Neutrophil (primary cell): ENCODE results near the gene HES4.

ENCODE experiments used
- H3K27ac ChIP-seq: fragments of 200-600 bp; sonication (generic); 2 replicates; pipeline ENCODE4 v1.5.1; 2016; ENCODE audit warnings: mild to moderate bottlenecking, moderate library complexity
- H3K27me3 ChIP-seq: fragments of 200-600 bp; sonication (generic); 2 replicates; pipeline ENCODE4 v1.6.0; 2016; ENCODE audit warnings: mild to moderate bottlenecking
- H3K36me3 ChIP-seq: fragments of 200-600 bp; sonication (generic); 2 replicates; pipeline ENCODE4 v1.5.1; 2017
- H3K4me1 ChIP-seq, 2 experiments: fragments of 200-600 bp in 1 of 2; sonication (generic) in 1 of 2; 1 replicate in 1 of 2; 2 replicates in 1 of 2; pipeline versions ENCODE4 v1.5.1 to v1.6.1; 2013 to 2016; ENCODE audit warnings: low read depth in 1 of 2, low read length in 1 of 2, mild to moderate bottlenecking in 1 of 2, moderate library complexity in 1 of 2; ENCODE audit not compliant: control insufficient read depth in 1 of 2, insufficient read depth in 1 of 2
- H3K4me3 ChIP-seq, 2 experiments: fragments of 200-600 bp in 1 of 2; sonication (generic) in 1 of 2; 1 replicate in 1 of 2; 2 replicates in 1 of 2; pipeline ENCODE4 v1.5.1; 2013 to 2016; ENCODE audit warnings: low read depth in 1 of 2, low read length in 1 of 2, mild to moderate bottlenecking in 1 of 2, moderate library complexity in 1 of 2
- H3K9me3 ChIP-seq: fragments of 200-600 bp; sonication (generic); 2 replicates; pipeline ENCODE4 v1.5.1; 2016
- CTCF ChIP-seq: fragments of 200-600 bp; sonication (generic); IDR thresholded peaks from 2 replicates; pipeline ENCODE4 v1.5.1; 2016; ENCODE audit warnings: antibody characterized with exemption

The HES4 gene

GRCh38 chr1:1046243-1046642 is 46.3 kb upstream of the HES4 start:
- H3K4me3 ChIP-seq = no peak overlapping the region
- no peaks in the 10 kb centered on the region for H3K4me1 ChIP-seq
- TF ChIP-seq CTCF = no peak
- no peaks in the 10 kb centered on the region for H3K36me3 ChIP-seq
- no peaks in the 10 kb centered on the region for H3K9me3 ChIP-seq
- H3K27me3 ChIP-seq = peaks cover 24% of the 10 kb centered on the region
- no peak overlapping the region for H3K27ac ChIP-seq

GRCh38 chr1:1045129-1045528 is 45.2 kb upstream of the HES4 start:
- no peak overlapping the region for H3K27ac ChIP-seq
- TF ChIP-seq CTCF = no peak
- peaks cover 35% of the 10 kb centered on the region for H3K27me3 ChIP-seq
- H3K9me3 ChIP-seq = no peaks in the 10 kb centered on the region
- H3K4me3 ChIP-seq = no peak overlapping the region
- no peaks in the 10 kb centered on the region for H3K36me3 ChIP-seq
- H3K4me1 ChIP-seq = peaks cover 4 to 6% of the 10 kb centered on the region in 2 experiments

GRCh38 chr1:1044455-1045078 is 44.7 kb upstream of the HES4 start:
- H3K27ac ChIP-seq = no peak overlapping the region
- no peak for TF ChIP-seq CTCF
- H3K4me3 ChIP-seq = no peak overlapping the region
- peaks cover 40% of the 10 kb centered on the region for H3K27me3 ChIP-seq
- no peaks in the 10 kb centered on the region for H3K9me3 ChIP-seq
- H3K4me1 ChIP-seq = peaks cover 7 to 8% of the 10 kb centered on the region in 2 experiments
- no peaks in the 10 kb centered on the region for H3K36me3 ChIP-seq

GRCh38 chr1:1043921-1044320 is 44.0 kb upstream of the HES4 start:
- no peaks in the 10 kb centered on the region for H3K9me3 ChIP-seq
- H3K36me3 ChIP-seq = no peaks in the 10 kb centered on the region
- no peak overlapping the region for H3K4me3 ChIP-seq
- H3K27me3 ChIP-seq = peaks cover 47% of the 10 kb centered on the region
- TF ChIP-seq CTCF = no peak
- H3K27ac ChIP-seq = no peak overlapping the region
- H3K4me1 ChIP-seq = peaks cover 7 to 8% of the 10 kb centered on the region in 2 experiments

GRCh38 chr1:1043411-1043810 is 43.5 kb upstream of the HES4 start:
- peaks cover 52% of the 10 kb centered on the region for H3K27me3 ChIP-seq
- H3K4me3 ChIP-seq = no peak overlapping the region
- H3K9me3 ChIP-seq = no peaks in the 10 kb centered on the region
- no peaks in the 10 kb centered on the region for H3K36me3 ChIP-seq
- no peak overlapping the region for H3K27ac ChIP-seq
- H3K4me1 ChIP-seq = peaks cover 7 to 8% of the 10 kb centered on the region in 2 experiments
- TF ChIP-seq CTCF = no peak
